ENCODE measurements around the gene KPNA6. TPM values are rescaled to one million over a fixed set of nuclear protein-coding genes. Genes with fewer than 3 reads are reported as not detected.
A peak's percentile ranks its signal among the peaks of the same experiment; 100 is the strongest.

Gene KPNA6
- total and polyA plus RNA-seq, 2 of the 13 experiments (the other 11 are each of a cell fraction or from before 2014, with no cell fraction given), result 22.0 to 47.5 TPM

GRCh38 chr1:32224285-32224684 lies 116.4 kb downstream of the KPNA6 start:
- in situ Hi-C loops (cut with HindIII; ENCODE audit: extremely low pct_ligation_motif_present, low pct_unique_long_range_greater_than_20kb), result no loop called here

More at GRCh38 chr1:32224285-32224684, 116.4 kb downstream of the KPNA6 start:
- WGBS (ENCODE audit: low lambda C conversion rate), result 81% methylated on average over 4 of the region's 4 CpGs
- no peak for FAIRE-seq
- H3K79me2 ChIP-seq (ENCODE audit: insufficient read depth, low read length), result peaks cover 27% of the 10 kb centered on the region
- no peak overlapping the region for H3K4me3 ChIP-seq (replicated peaks in 1 of 3; ENCODE audit: insufficient read depth in 1 of 3, low read depth in 2 of 3, low read length in 3 of 3)
- H3K27ac ChIP-seq (ENCODE audit: extremely low read length, insufficient read depth, low read length), result no peak overlapping the region
- no peak for DNase-seq (ENCODE audit: low spot score)
- CTCF ChIA-PET (ENCODE audit: low intra/inter-chr PET ratio, low total read pairs), result no interaction called here
- ATAC-seq, result no peak
- POLR2A ChIA-PET, result interaction anchor here (0.6 kb wide), 1 partner anchor 67 kb away, joined by 3 read pairs; the partner anchor contains the start of gene HDAC1
- H3K9ac ChIP-seq (ENCODE audit: insufficient read depth, low read depth, low read length), result no peak overlapping the region
- no peak overlapping the region for H2AFZ ChIP-seq (ENCODE audit: low read length)
- TF ChIP-seq CC2D1A (CRISPR knock-in tag; IDR thresholded peaks at IDR 0.05) (no peak), TBL1XR1 (IDR thresholded peaks at IDR 0.05; ENCODE audit: borderline replicate concordance, low read length, partially characterized antibody) (no peak), RBAK (CRISPR knock-in tag; IDR thresholded peaks at IDR 0.05) (no peak), ARHGAP35 (CRISPR knock-in tag; IDR thresholded peaks at IDR 0.05; ENCODE audit: borderline replicate concordance) (no peak), SRY (CRISPR knock-in tag; IDR thresholded peaks at IDR 0.05) (no peak)
- no TSS peak for BruUV-seq (replicated peaks)
- H3K36me3 ChIP-seq (replicated peaks in 1 of 2; ENCODE audit: control insufficient read depth in 1 of 2, insufficient read depth in 2 of 2, low read length in 2 of 2), result peaks cover 22 to 37% of the 10 kb centered on the region in 2 experiments
- intact Hi-C loops (cut with micrococcal nuclease; ENCODE audit: unreplicated experiment), result no loop called here
- H3K4me1 ChIP-seq (ENCODE audit: insufficient read depth, low read length), result peaks cover 29% of the 10 kb centered on the region
- no peaks in the 10 kb centered on the region; a peak in 2 of 5 replicates for H3K27me3 ChIP-seq (ENCODE audit: control insufficient read depth in 1 of 2, insufficient read depth in 2 of 2, low read length in 2 of 2)
- H3K9me3 ChIP-seq (ENCODE audit: low read length), result no peaks in the 10 kb centered on the region
- peak overlapping the region; percentile 91 for H3K4me2 ChIP-seq (ENCODE audit: low read depth, low read length)
- no peaks in the 10 kb centered on the region; the same call in 1 of the 2 replicates for H4K20me1 ChIP-seq (ENCODE audit: insufficient read depth, low read length)

Small RNA genes within 50 kb of the gene (microRNA-seq; reads per million reads assigned to microRNA genes)
- not detected for gene MIR5585

Small RNA genes within 50 kb of the gene (small RNA-seq; reads per million reads assigned to genes)
- 0 reads per million in 3 experiments for gene MIR5585 (ENCODE audit: insufficient read depth in 2 of 3, insufficient read length in 3 of 3, low read depth in 2 of 3, low replicate concordance in 1 of 3)
- 0 reads per million in 3 experiments for gene RF00017 (ENCODE audit: insufficient read depth in 2 of 3, insufficient read length in 3 of 3, low read depth in 2 of 3, low replicate concordance in 1 of 3)

Other genes starting within 250 kb of the KPNA6 start
- gene PTP4A2, start 169.7 kb upstream of the KPNA6 start, total RNA-seq (2016; rRNA removed; fragmentation: Illumina TruSeq; extraction: Trizol), result 225 and 284 TPM in 2 replicates
- gene PTP4A2, start 169.7 kb upstream of the KPNA6 start, polyA plus RNA-seq (2011; rRNA removed), result 133 and 173 TPM in 2 replicates
- gene KHDRBS1, start 94.2 kb upstream of the KPNA6 start, total RNA-seq (2016; rRNA removed; fragmentation: Illumina TruSeq; extraction: Trizol), result 39.0 and 86.8 TPM in 2 replicates
- 19.8 and 25.1 TPM in 2 replicates for gene KHDRBS1, start 94.2 kb upstream of the KPNA6 start, polyA plus RNA-seq (2011; rRNA removed)
- gene TMEM39B, start 35.1 kb upstream of the KPNA6 start, total RNA-seq (2016; rRNA removed; fragmentation: Illumina TruSeq; extraction: Trizol), result 3.1 and 4.9 TPM in 2 replicates
- gene TMEM39B, start 35.1 kb upstream of the KPNA6 start, polyA plus RNA-seq (2011; rRNA removed), result 10.4 and 12.9 TPM in 2 replicates
- 67.8 and 70.7 TPM in 2 replicates for gene TXLNA, start 71.6 kb downstream of the KPNA6 start, total RNA-seq (2016; rRNA removed; fragmentation: Illumina TruSeq; extraction: Trizol)
- gene TXLNA, start 71.6 kb downstream of the KPNA6 start, polyA plus RNA-seq (2011; rRNA removed), result 29.6 and 35.3 TPM in 2 replicates
- gene CCDC28B, start 92.5 kb downstream of the KPNA6 start, total RNA-seq (2016; rRNA removed; fragmentation: Illumina TruSeq; extraction: Trizol), result 2.8 and 3.5 TPM in 2 replicates
- 2.6 TPM in 2 replicates for gene CCDC28B, start 92.5 kb downstream of the KPNA6 start, polyA plus RNA-seq (2011; rRNA removed)
- 2.3 and 3.0 TPM in 2 replicates for gene IQCC, start 97.6 kb downstream of the KPNA6 start, total RNA-seq (2016; rRNA removed; fragmentation: Illumina TruSeq; extraction: Trizol)
- 1.5 and 1.7 TPM in 2 replicates for gene IQCC, start 97.6 kb downstream of the KPNA6 start, polyA plus RNA-seq (2011; rRNA removed)
- gene DCDC2B, start 101.0 kb downstream of the KPNA6 start, total RNA-seq (2016; rRNA removed; fragmentation: Illumina TruSeq; extraction: Trizol), result not detected in 2 replicates
- not detected in 2 replicates for gene DCDC2B, start 101.0 kb downstream of the KPNA6 start, polyA plus RNA-seq (2011; rRNA removed)
- 4.2 and 9.0 TPM in 2 replicates for gene TMEM234, start 114.3 kb downstream of the KPNA6 start, total RNA-seq (2016; rRNA removed; fragmentation: Illumina TruSeq; extraction: Trizol)
- gene TMEM234, start 114.3 kb downstream of the KPNA6 start, polyA plus RNA-seq (2011; rRNA removed), result 6.1 and 6.8 TPM in 2 replicates
- 223 and 286 TPM in 2 replicates for gene EIF3I, start 114.4 kb downstream of the KPNA6 start, total RNA-seq (2016; rRNA removed; fragmentation: Illumina TruSeq; extraction: Trizol)
- gene EIF3I, start 114.4 kb downstream of the KPNA6 start, polyA plus RNA-seq (2011; rRNA removed), result 210 and 218 TPM in 2 replicates
- 0.15 and 0.45 TPM in 2 replicates for gene FAM167B, start 139.2 kb downstream of the KPNA6 start, total RNA-seq (2016; rRNA removed; fragmentation: Illumina TruSeq; extraction: Trizol)
- gene FAM167B, start 139.2 kb downstream of the KPNA6 start, polyA plus RNA-seq (2011; rRNA removed), result 0.70 and 1.1 TPM in 2 replicates
- gene LCK, start 143.2 kb downstream of the KPNA6 start, total RNA-seq (2016; rRNA removed; fragmentation: Illumina TruSeq; extraction: Trizol), result 0.83 and 0.93 TPM in 2 replicates
- 1.8 and 3.1 TPM in 2 replicates for gene LCK, start 143.2 kb downstream of the KPNA6 start, polyA plus RNA-seq (2011; rRNA removed)
- gene HDAC1, start 184.0 kb downstream of the KPNA6 start, total RNA-seq (2016; rRNA removed; fragmentation: Illumina TruSeq; extraction: Trizol), result 93.5 and 109 TPM in 2 replicates
- 189 and 190 TPM in 2 replicates for gene HDAC1, start 184.0 kb downstream of the KPNA6 start, polyA plus RNA-seq (2011; rRNA removed)
- 81.9 and 85.1 TPM in 2 replicates for gene MARCKSL1, start 228.2 kb downstream of the KPNA6 start, total RNA-seq (2016; rRNA removed; fragmentation: Illumina TruSeq; extraction: Trizol)
- 134 and 155 TPM in 2 replicates for gene MARCKSL1, start 228.2 kb downstream of the KPNA6 start, polyA plus RNA-seq (2011; rRNA removed)